WTC11 (cell line): ENCODE results near the gene ITPR1. TPM values are rescaled to one million over a fixed set of nuclear protein-coding genes. Genes with fewer than 3 reads are reported as not detected.
A peak's percentile ranks its signal among the peaks of the same experiment; 100 is the strongest.

Experiments
- ATAC-seq: fragments of 200-7000 bp; cut with Tn5 transposase; 2 replicates; pipeline ENCODE4 v1.10.0; 2021; ENCODE audit warnings: mild to moderate bottlenecking, moderate library complexity
- CTCF ChIA-PET: fragments of 300-600 bp; sonication (Branson Sonifier 250); formaldehyde crosslinking; loops from one replicate; lab custom pipeline; 2021; ENCODE audit warnings: antibody characterized with exemption; lab: Charles Lee
- POLR2A ChIA-PET: fragments of 350-600 bp; sonication (Branson Sonifier 250); formaldehyde crosslinking; loops from one replicate; lab custom pipeline; 2021; ENCODE audit warnings: antibody characterized with exemption; lab: Charles Lee
- DNase-seq: peaks from one replicate; pipeline ENCODE4 v3.0.0; 2021; ENCODE audit warnings: low spot score
- H3K27ac Mint-ChIP-seq: 2 replicates; pipeline ENCODE4 v1.8.0; 2021; ENCODE audit warnings: mixed read lengths
- H3K27me3 Mint-ChIP-seq: 2 replicates; pipeline ENCODE4 v1.8.0; 2021; ENCODE audit warnings: low read depth, mild to moderate bottlenecking, moderate library complexity, mixed read lengths
- H3K36me3 Mint-ChIP-seq: 2 replicates; pipeline ENCODE4 v1.8.0; 2021; ENCODE audit warnings: mixed read lengths
- H3K4me1 Mint-ChIP-seq: 2 replicates; pipeline ENCODE4 v1.8.0; 2022; ENCODE audit warnings: mixed read lengths
- H3K4me3 Mint-ChIP-seq: 2 replicates; pipeline ENCODE4 v1.8.0; 2021; ENCODE audit warnings: mild to moderate bottlenecking, moderate library complexity, mixed read lengths
- H3K9me3 Mint-ChIP-seq: 2 replicates; pipeline ENCODE4 v1.8.0; 2021; ENCODE audit warnings: mixed read lengths
- ATF3 ChIP-seq: sonication (generic); formaldehyde crosslinking; conservative IDR thresholded peaks from 2 replicates; pipeline ENCODE4 v1.8.1; 2022; ENCODE audit warnings: mild to moderate bottlenecking, missing genetic modification reagents
- ATF6 ChIP-seq: sonication (generic); formaldehyde crosslinking; IDR thresholded peaks from 2 replicates; pipeline ENCODE4 v1.8.1; 2023; ENCODE audit warnings: mild to moderate bottlenecking, missing genetic modification reagents
- CBFB ChIP-seq: sonication (generic); formaldehyde crosslinking; IDR thresholded peaks from 2 replicates; pipeline ENCODE4 v1.8.1; 2022; ENCODE audit warnings: mild to moderate bottlenecking, low read depth, missing genetic modification reagents
- CREB1 ChIP-seq: sonication (generic); formaldehyde crosslinking; IDR thresholded peaks from 2 replicates; pipeline ENCODE4 v1.8.0; 2023; ENCODE audit warnings: mild to moderate bottlenecking, missing genetic modification reagents
- ELF4 ChIP-seq: sonication (generic); formaldehyde crosslinking; IDR thresholded peaks from 2 replicates; pipeline ENCODE4 v1.8.1; 2022; ENCODE audit warnings: low read depth, mild to moderate bottlenecking, moderate library complexity, missing genetic modification reagents
- FOXP1 ChIP-seq: sonication (generic); formaldehyde crosslinking; IDR thresholded peaks from 2 replicates; pipeline ENCODE4 v1.8.0; 2022; ENCODE audit warnings: missing genetic modification reagents, mild to moderate bottlenecking, moderate library complexity, borderline replicate concordance
- GTF2I ChIP-seq: fragments of 250-450 bp; sonication (Bioruptor Pico); conservative IDR thresholded peaks from 2 replicates; pipeline ENCODE4 v1.4.0; 2021; ENCODE audit warnings: mild to moderate bottlenecking
- IRF1 ChIP-seq: sonication (generic); formaldehyde crosslinking; IDR thresholded peaks from 2 replicates; pipeline ENCODE4 v1.8.0; 2023; ENCODE audit warnings: missing genetic modification reagents
- JAZF1 ChIP-seq: fragments of 250-450 bp; sonication (Bioruptor Pico); IDR thresholded peaks from 2 replicates; pipeline ENCODE4 v1.9.0; 2021; ENCODE audit warnings: moderate library complexity, mild to moderate bottlenecking, inconsistent platforms
- NR1H2 ChIP-seq: sonication (generic); formaldehyde crosslinking; IDR thresholded peaks from 2 replicates; pipeline ENCODE4 v1.9.0; 2021; ENCODE audit warnings: mild to moderate bottlenecking, moderate library complexity, missing genetic modification reagents
- NR2C2 ChIP-seq: sonication (generic); formaldehyde crosslinking; IDR thresholded peaks from 2 replicates; pipeline ENCODE4 v1.8.0; 2022; ENCODE audit warnings: mild to moderate bottlenecking, missing genetic modification reagents
- RELA ChIP-seq: sonication (generic); formaldehyde crosslinking; IDR thresholded peaks from 2 replicates; pipeline ENCODE4 v1.8.1; 2022; ENCODE audit warnings: missing genetic modification reagents, mild to moderate bottlenecking, borderline replicate concordance
- RORB ChIP-seq: fragments of 250-450 bp; sonication (Bioruptor Pico); IDR thresholded peaks from 2 replicates; pipeline ENCODE4 v1.9.0; 2021; ENCODE audit warnings: mild to moderate bottlenecking
- SMAD4 ChIP-seq: sonication (generic); formaldehyde crosslinking; IDR thresholded peaks from 2 replicates; pipeline ENCODE4 v1.8.0; 2022; ENCODE audit warnings: mild to moderate bottlenecking, missing genetic modification reagents
- TEAD4 ChIP-seq: sonication (generic); formaldehyde crosslinking; IDR thresholded peaks from 2 replicates; pipeline ENCODE4 v1.8.0; 2022; ENCODE audit warnings: mild to moderate bottlenecking, missing genetic modification reagents
- USF2 ChIP-seq: sonication (generic); formaldehyde crosslinking; IDR thresholded peaks from 2 replicates; pipeline ENCODE4 v1.8.1; 2023; ENCODE audit warnings: mild to moderate bottlenecking, missing genetic modification reagents, moderate library complexity
- ZBTB43 ChIP-seq: sonication (generic); formaldehyde crosslinking; IDR thresholded peaks from 2 replicates; pipeline ENCODE4 v1.8.1; 2023; ENCODE audit warnings: mild to moderate bottlenecking, missing genetic modification reagents
- ZNF219 ChIP-seq: sonication (generic); formaldehyde crosslinking; IDR thresholded peaks from 2 replicates; pipeline ENCODE4 v1.8.0; 2023; ENCODE audit warnings: missing genetic modification reagents, mild to moderate bottlenecking, borderline replicate concordance
- ZNF396 ChIP-seq: fragments of 250-450 bp; sonication (Bioruptor Pico); IDR thresholded peaks from 2 replicates; pipeline ENCODE4 v1.8.0; 2021; ENCODE audit warnings: mild to moderate bottlenecking, moderate library complexity, borderline replicate concordance
- ZNF416 ChIP-seq: fragments of 250-450 bp; sonication (Bioruptor Pico); IDR thresholded peaks from 2 replicates; pipeline ENCODE4 v1.9.0; 2021; ENCODE audit warnings: mild to moderate bottlenecking, inconsistent platforms
- ZNF532 ChIP-seq: fragments of 250-450 bp; sonication (Bioruptor Pico); IDR thresholded peaks from 2 replicates; pipeline ENCODE4 v1.9.0; 2021; ENCODE audit warnings: mild to moderate bottlenecking, borderline replicate concordance
- total RNA-seq: library from RNA; stranded (reverse); gene quantifications from 3 replicates; pipeline ENCODE4 v1.2.3, GENCODE V29; 2021

The ITPR1 gene
- total RNA-seq, 1 experiment from 2014 or later = 11.8 TPM

- no peak for TF ChIP-seq NR1H2 (CRISPR knock-in tag)
- TF ChIP-seq, all 79 proteins: peak for 0
Observed at GRCh38 chr3:4582624-4583023, 89.5 kb downstream of the ITPR1 start (continued).

- ChIA-PET POLR2A (interaction anchor here (1.5 kb wide), 1 partner anchor 90 kb away, joined by 4 read pairs; the partner anchor contains the start of gene ITPR1), CTCF (interaction anchor here (1.3 kb wide), 1 partner anchor 50 kb away, joined by 4 read pairs; no protein-coding TSS in a partner anchor)
- ATAC-seq = no peak
- DNase-seq = no peak
- H3K27ac Mint-ChIP-seq = peak overlapping the region; percentile 76; the same call in 1 of the 2 replicates
- no peaks in the 10 kb centered on the region for H3K36me3 Mint-ChIP-seq
- H3K27me3 Mint-ChIP-seq = no peaks in the 10 kb centered on the region
- TF ChIP-seq ELF4 (no peak), CREB1 (no peak), ZNF219 (CRISPR knock-in tag) (no peak), RORB (CRISPR knock-in tag) (no peak), GTF2I (CRISPR knock-in tag) (no peak), TEAD4 (CRISPR knock-in tag) (no peak), JAZF1 (CRISPR knock-in tag) (no peak), FOXP1 (CRISPR knock-in tag) (no peak), NR2C2 (no peak), USF2 (CRISPR knock-in tag) (no peak), ZNF532 (CRISPR knock-in tag) (no peak), CBFB (CRISPR knock-in tag) (no peak), ATF6 (CRISPR knock-in tag) (no peak), ZBTB43 (CRISPR knock-in tag) (no peak), IRF1 (CRISPR knock-in tag) (no peak), ZNF396 (no peak), ZNF416 (CRISPR knock-in tag) (no peak), SMAD4 (no peak), ATF3 (CRISPR knock-in tag) (no peak), RELA (CRISPR knock-in tag) (no peak)
- H3K4me1 Mint-ChIP-seq = peaks cover 64% of the 10 kb centered on the region
- H3K4me3 Mint-ChIP-seq = no peak overlapping the region
- no peaks in the 10 kb centered on the region for H3K9me3 Mint-ChIP-seq
Observed at GRCh38 chr3:4583416-4583815, 90.3 kb downstream of the ITPR1 start.
